Brain microvascular endothelial cell (primary cell): ENCODE results near the gene B4GALT6.
"Not testable (repeated sequence)": the region's sequence is repeated elsewhere in the genome, so short reads cannot be mapped to it uniquely, and the experiment has no call there.

Experiments
- DNase-seq: peaks from one replicate; pipeline ENCODE4 v3.0.0-alpha.2; 2020
- H3K27ac ChIP-seq: fragments of 250-450 bp; sonication (Bioruptor Pico); 2 replicates; pipeline ENCODE4 v1.5.1; 2020; ENCODE audit warnings: mild to moderate bottlenecking, moderate library complexity
- H3K27me3 ChIP-seq: fragments of 250-450 bp; sonication (Bioruptor Pico); replicated peaks from 2 replicates; pipeline ENCODE4 v1.5.1; 2020; ENCODE audit warnings: mild to moderate bottlenecking
- H3K36me3 ChIP-seq: fragments of 250-450 bp; sonication (Bioruptor Pico); replicated peaks from 2 replicates; pipeline ENCODE4 v1.5.1; 2020; ENCODE audit warnings: mild to moderate bottlenecking
- H3K4me3 ChIP-seq: 2 replicates; pipeline ENCODE4 v1.5.1; 2011; ENCODE audit warnings: low read depth, mild to moderate bottlenecking, control low read depth, low read length, moderate library complexity
- in situ Hi-C: cut with HindIII; loops from 2 replicates; pipeline ENCODE4 v1.10.0; 2017; ENCODE audit warnings: low sequenced_read_pairs, low pct_ligation_motif_present
- TF ChIP-seq, protein P1 (sequence below): IDR thresholded peaks from 2 replicates; pipeline ENCODE4 v1.5.1; 2011; ENCODE audit warnings: low read depth, mild to moderate bottlenecking, moderate library complexity, low read length, control low read depth, inconsistent platforms; ENCODE audit errors: missing control alignments

B4GALT6 gene

DNA sequence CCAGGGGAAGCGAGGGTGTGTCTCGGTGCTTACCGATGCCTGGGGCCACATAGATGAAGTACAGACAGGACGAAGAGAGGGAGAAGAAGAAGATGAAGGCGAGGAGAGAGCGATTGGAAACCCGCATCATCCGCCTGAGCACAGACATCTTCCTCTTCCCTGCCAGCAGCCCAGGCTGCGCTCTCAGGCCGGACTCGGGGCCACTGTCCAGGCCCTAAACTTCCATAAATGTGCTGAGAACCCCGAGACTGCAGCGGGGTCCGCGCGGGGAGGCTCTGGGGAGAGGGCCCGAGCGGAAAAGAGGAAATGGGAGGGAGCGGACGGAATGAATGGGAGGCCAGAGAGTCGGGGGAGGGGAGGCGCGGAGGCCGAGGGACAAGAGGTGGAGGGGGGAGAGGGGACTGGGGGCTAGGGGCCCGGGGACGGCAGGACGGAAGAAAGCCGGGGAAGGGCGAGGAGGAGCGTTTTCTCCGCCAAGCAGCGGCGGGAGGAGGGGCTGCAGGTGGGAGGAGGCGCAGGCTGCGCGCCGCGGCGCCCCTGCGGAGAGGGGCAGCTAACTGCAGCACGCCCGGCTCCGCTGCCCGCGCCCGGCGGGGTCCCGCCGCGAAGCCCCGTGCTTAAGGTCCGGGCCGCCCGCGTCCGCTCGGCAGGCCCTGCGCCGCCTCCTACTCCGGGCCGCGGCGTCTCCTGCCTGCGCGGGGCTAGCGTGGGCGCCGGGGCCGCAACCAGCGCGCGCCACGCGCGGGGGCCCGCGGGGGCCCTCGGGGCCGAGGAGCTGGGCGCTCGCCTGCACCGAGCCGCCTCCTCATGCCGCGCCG is at the start of gene B4GALT6:
Gene B4GALT6, minus strand, starts transcription at position 303 of the 818 bp plus-strand sequence. Its CDS starts 155 bp downstream, at position 148.
- peak; percentile 7 for DNase-seq
- peak within 1 kb of the TSS; percentile 73 for H3K4me3 ChIP-seq
- TF ChIP-seq, protein P1, sequence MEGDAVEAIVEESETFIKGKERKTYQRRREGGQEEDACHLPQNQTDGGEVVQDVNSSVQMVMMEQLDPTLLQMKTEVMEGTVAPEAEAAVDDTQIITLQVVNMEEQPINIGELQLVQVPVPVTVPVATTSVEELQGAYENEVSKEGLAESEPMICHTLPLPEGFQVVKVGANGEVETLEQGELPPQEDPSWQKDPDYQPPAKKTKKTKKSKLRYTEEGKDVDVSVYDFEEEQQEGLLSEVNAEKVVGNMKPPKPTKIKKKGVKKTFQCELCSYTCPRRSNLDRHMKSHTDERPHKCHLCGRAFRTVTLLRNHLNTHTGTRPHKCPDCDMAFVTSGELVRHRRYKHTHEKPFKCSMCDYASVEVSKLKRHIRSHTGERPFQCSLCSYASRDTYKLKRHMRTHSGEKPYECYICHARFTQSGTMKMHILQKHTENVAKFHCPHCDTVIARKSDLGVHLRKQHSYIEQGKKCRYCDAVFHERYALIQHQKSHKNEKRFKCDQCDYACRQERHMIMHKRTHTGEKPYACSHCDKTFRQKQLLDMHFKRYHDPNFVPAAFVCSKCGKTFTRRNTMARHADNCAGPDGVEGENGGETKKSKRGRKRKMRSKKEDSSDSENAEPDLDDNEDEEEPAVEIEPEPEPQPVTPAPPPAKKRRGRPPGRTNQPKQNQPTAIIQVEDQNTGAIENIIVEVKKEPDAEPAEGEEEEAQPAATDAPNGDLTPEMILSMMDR: no peak
- in situ Hi-C loops: no loop called here
- H3K36me3 ChIP-seq: no peaks in the 10 kb centered on the region
- peak within 1 kb of the TSS; percentile 29 for H3K27ac ChIP-seq
- no peaks in the 10 kb centered on the region for H3K27me3 ChIP-seq

GRCh38 chr18:31731628-31732027 is 47.2 kb upstream of the B4GALT6 start:
- H3K36me3 ChIP-seq: no peaks in the 10 kb centered on the region
- TF ChIP-seq, protein P1: no peak

GRCh38 chr18:31729196-31729595 is 44.8 kb upstream of the B4GALT6 start:
- H3K36me3 ChIP-seq, H3K27ac ChIP-seq, H3K27me3 ChIP-seq, H3K4me3 ChIP-seq, DNase-seq, in situ Hi-C loops: not testable (repeated sequence)

More at GRCh38 chr18:31731628-31732027, 47.2 kb upstream of the B4GALT6 start:
- DNase-seq: no peak
- H3K27me3 ChIP-seq: no peaks in the 10 kb centered on the region
- H3K27ac ChIP-seq: no peak overlapping the region
- H3K4me3 ChIP-seq: no peak overlapping the region
- in situ Hi-C loops: no loop called here

DNA sequence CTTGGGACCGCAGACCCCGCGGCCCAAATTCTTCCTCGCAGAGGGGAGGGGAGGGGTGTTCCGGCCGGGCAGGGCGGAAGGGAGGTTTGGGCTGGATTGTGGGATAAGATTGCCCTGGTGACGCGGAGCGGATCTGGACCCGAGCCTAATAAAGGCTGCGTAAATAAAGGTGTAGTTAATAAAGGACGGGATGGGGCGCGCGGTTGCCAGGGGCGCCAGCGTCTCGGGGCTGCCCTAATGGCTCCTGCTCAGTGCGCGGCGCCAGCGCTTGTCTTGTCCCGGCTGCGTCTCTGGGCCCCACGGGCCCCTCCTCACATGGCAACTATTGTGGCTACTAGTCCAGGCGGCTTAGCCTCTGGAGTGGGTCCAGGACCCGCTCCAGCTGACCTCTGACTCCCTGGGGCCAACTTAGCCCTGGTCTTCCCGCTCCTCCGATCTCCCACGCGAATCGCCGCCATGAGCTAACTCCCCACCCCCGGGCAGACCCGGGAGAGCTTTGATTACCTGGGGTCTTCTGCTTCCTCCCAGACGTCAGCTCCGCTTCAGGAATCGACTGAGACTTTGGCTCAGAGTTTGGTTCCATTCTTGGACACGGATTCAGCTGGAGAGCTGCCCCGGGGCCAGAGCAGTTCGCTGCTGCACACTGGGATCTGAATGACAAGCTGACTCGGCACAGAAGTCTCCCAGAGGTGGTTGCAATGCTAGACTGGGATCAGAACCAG is 39.8 kb upstream of the B4GALT6 start:
- no peaks in the 10 kb centered on the region for H3K27me3 ChIP-seq
- H3K27ac ChIP-seq: no peak overlapping the region

GRCh38 chr18:31723639-31723989 is 39.2 kb upstream of the B4GALT6 start:
- Histone ChIP-seq H3K27me3 (no peaks in the 10 kb centered on the region), H3K4me3 (peak overlapping the region; percentile 57), H3K36me3 (no peaks in the 10 kb centered on the region), H3K27ac (no peak overlapping the region)
- DNase-seq: no peak
- in situ Hi-C loops: no loop called here
- TF ChIP-seq, protein P1: no peak

More for the DNA sequence above, 39.8 kb upstream of the B4GALT6 start:
- in situ Hi-C loops: no loop called here
- Histone ChIP-seq H3K36me3 (no peaks in the 10 kb centered on the region), H3K4me3 (peak overlapping the region; percentile 57)
- TF ChIP-seq, protein P1: no peak
- no peak for DNase-seq

DNA sequence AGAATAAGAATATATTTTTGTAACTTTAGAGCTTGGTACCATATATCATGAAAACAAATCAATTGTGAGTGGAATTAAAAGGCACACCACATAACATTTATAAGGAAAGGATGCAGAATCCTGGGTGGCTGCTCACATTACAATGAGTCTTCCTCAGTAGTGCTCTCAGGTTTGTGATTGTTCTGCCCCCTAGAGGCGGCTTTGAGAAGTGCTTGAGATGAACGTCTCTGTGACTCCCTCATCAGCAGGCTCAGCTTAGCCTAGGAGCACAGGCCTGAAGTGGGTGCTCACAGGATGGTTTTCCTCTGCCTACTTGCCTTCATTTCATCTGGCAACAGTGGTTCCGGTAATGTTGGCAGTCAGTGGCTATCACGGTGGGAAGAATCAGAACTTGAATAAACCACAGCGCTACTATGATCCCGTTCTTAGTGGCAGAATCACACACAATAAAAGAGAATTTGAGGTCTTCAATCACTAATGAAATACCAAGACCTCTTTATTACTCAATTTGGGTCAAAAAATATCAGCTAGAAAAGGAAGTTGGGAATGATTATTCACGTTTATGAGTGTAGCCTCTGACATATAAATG is 38.1 kb upstream of the B4GALT6 start:
- no peaks in the 10 kb centered on the region for H3K36me3 ChIP-seq
- in situ Hi-C loops: no loop called here
- TF ChIP-seq, protein P1: peak; percentile 93
- H3K27ac ChIP-seq: no peak overlapping the region
- no peak overlapping the region for H3K4me3 ChIP-seq
- H3K27me3 ChIP-seq: no peaks in the 10 kb centered on the region
- peak; percentile 89 for DNase-seq
